DOHH2 (cell line): ENCODE measurements around the gene ACE2.

Experiments
- H3F3A ChIP-seq: fragments of 200-600 bp; sonication (generic), shearing (Covaris generic); 2 replicates; pipeline ENCODE4 v1.6.0; 2016; ENCODE audit warnings: antibody characterized with exemption, mild to moderate bottlenecking; ENCODE audit not compliant: control insufficient read depth, insufficient read depth
- H3K27ac ChIP-seq: fragments of 200-600 bp; sonication (generic); 2 replicates; pipeline ENCODE4 v1.5.1; 2014; ENCODE audit warnings: low read depth, mild to moderate bottlenecking, low read length, moderate library complexity
- H3K27me3 ChIP-seq: fragments of 200-600 bp; sonication (generic); 2 replicates; pipeline ENCODE4 v1.6.1; 2014; ENCODE audit warnings: mild to moderate bottlenecking, low read length, mixed read lengths; ENCODE audit not compliant: control insufficient read depth
- H3K36me3 ChIP-seq: fragments of 200-600 bp; sonication (generic); 2 replicates; pipeline ENCODE4 v1.6.1; 2014; ENCODE audit warnings: mild to moderate bottlenecking, low read length, moderate library complexity, mixed read lengths; ENCODE audit not compliant: control insufficient read depth
- H3K4me1 ChIP-seq: fragments of 200-600 bp; sonication (generic); 2 replicates; pipeline ENCODE4 v1.6.1; 2014; ENCODE audit warnings: mild to moderate bottlenecking, low read length, mixed read lengths; ENCODE audit not compliant: control insufficient read depth
- H3K4me2 ChIP-seq: fragments of 200-600 bp; sonication (generic); 2 replicates; pipeline ENCODE4 v1.6.0; 2014; ENCODE audit warnings: mild to moderate bottlenecking, low read length, moderate library complexity
- H3K4me3 ChIP-seq: fragments of 200-600 bp; sonication (generic); 2 replicates; pipeline ENCODE4 v1.5.1; 2014; ENCODE audit warnings: mild to moderate bottlenecking, low read length, mixed read lengths
- H3K79me2 ChIP-seq: fragments of 200-600 bp; sonication (generic); 2 replicates; pipeline ENCODE4 v1.6.1; 2014; ENCODE audit warnings: mild to moderate bottlenecking, low read length, mixed read lengths; ENCODE audit not compliant: control insufficient read depth
- H3K9me2 ChIP-seq: fragments of 200-600 bp; sonication (generic); replicated peaks from 2 replicates; pipeline ENCODE4 v1.6.1; 2014; ENCODE audit warnings: mild to moderate bottlenecking, low read length, mixed read lengths; ENCODE audit not compliant: control insufficient read depth
- H3K9me3 ChIP-seq: fragments of 200-600 bp; sonication (generic); 2 replicates; pipeline ENCODE4 v1.6.1; 2014; ENCODE audit warnings: antibody characterized with exemption, low read length, mixed read lengths; ENCODE audit not compliant: control insufficient read depth, insufficient read depth
- H4K20me1 ChIP-seq: fragments of 200-600 bp; sonication (generic); 2 replicates; pipeline ENCODE4 v1.6.0; 2014; ENCODE audit warnings: low read depth, mild to moderate bottlenecking, antibody characterized with exemption, low read length, moderate library complexity; ENCODE audit not compliant: control insufficient read depth, insufficient read depth
- CTCF ChIP-seq: fragments of 200-600 bp; sonication (generic); IDR thresholded peaks from one replicate; pipeline ENCODE4 v1.5.1; 2014; ENCODE audit warnings: antibody characterized with exemption, mild to moderate bottlenecking, low read depth, low read length; ENCODE audit not compliant: poor library complexity, severe bottlenecking
- EZH2phosphoT487 ChIP-seq: fragments of 200-600 bp; sonication (generic); IDR thresholded peaks from 2 replicates; pipeline ENCODE4 v1.6.1; 2017; ENCODE audit warnings: borderline replicate concordance, mild to moderate bottlenecking, antibody characterized with exemption, low read length, moderate library complexity, mixed read lengths

The ACE2 gene

GRCh38 chrX:15579778-15580747 is 20.7 kb downstream of the ACE2 start:
- no peaks in the 10 kb centered on the region for H4K20me1 ChIP-seq
- no peaks in the 10 kb centered on the region for H3K27me3 ChIP-seq
- no peaks in the 10 kb centered on the region for H3K9me2 ChIP-seq
- H3K9me3 ChIP-seq = no peaks in the 10 kb centered on the region
- no peaks in the 10 kb centered on the region for H3K4me1 ChIP-seq
- no peaks in the 10 kb centered on the region for H3K79me2 ChIP-seq
- TF ChIP-seq EZH2phosphoT487 (no peak), CTCF (no peak)
- H3F3A ChIP-seq = no peaks in the 10 kb centered on the region
- H3K36me3 ChIP-seq = no peaks in the 10 kb centered on the region
- H3K27ac ChIP-seq = no peak overlapping the region
- no peak overlapping the region for H3K4me3 ChIP-seq
- H3K4me2 ChIP-seq = no peak overlapping the region

- H4K20me1 ChIP-seq = no peaks in the 10 kb centered on the region
- no peaks in the 10 kb centered on the region for H3F3A ChIP-seq
- H3K9me2 ChIP-seq = no peaks in the 10 kb centered on the region
- no peaks in the 10 kb centered on the region for H3K27me3 ChIP-seq
- TF ChIP-seq CTCF (no peak), EZH2phosphoT487 (no peak)
- no peaks in the 10 kb centered on the region for H3K4me1 ChIP-seq
- no peak overlapping the region for H3K4me2 ChIP-seq
- H3K79me2 ChIP-seq = no peaks in the 10 kb centered on the region
- H3K36me3 ChIP-seq = no peaks in the 10 kb centered on the region
- no peak overlapping the region for H3K27ac ChIP-seq
- no peaks in the 10 kb centered on the region for H3K9me3 ChIP-seq
- no peak overlapping the region for H3K4me3 ChIP-seq
Measured at GRCh38 chrX:15576019-15576418, 24.7 kb downstream of the ACE2 start.

- Histone ChIP-seq H3F3A (no peaks in the 10 kb centered on the region), H3K27me3 (no peaks in the 10 kb centered on the region), H3K9me3 (no peaks in the 10 kb centered on the region), H3K9me2 (no peaks in the 10 kb centered on the region), H4K20me1 (no peaks in the 10 kb centered on the region), H3K36me3 (no peaks in the 10 kb centered on the region), H3K4me1 (no peaks in the 10 kb centered on the region), H3K79me2 (no peaks in the 10 kb centered on the region), H3K4me3 (no peak overlapping the region), H3K27ac (no peak overlapping the region), H3K4me2 (no peak overlapping the region)
- no peak for TF ChIP-seq EZH2phosphoT487
- no peak for TF ChIP-seq CTCF
Measured at GRCh38 chrX:15574017-15574416, 26.7 kb downstream of the ACE2 start.
